Suprapubic skin (tissue), 3 donors: Measurements from ENCODE around the gene DDX31.

ENCODE experiments used
- EP300 ChIP-seq: sonication (generic); formaldehyde crosslinking; IDR thresholded peaks from one replicate; pipeline ENCODE4 v1.6.1; 2017; ENCODE audit warnings: antibody characterized with exemption
- TF ChIP-seq, protein P1 (sequence below), 2 donors: fragments of 200-600 bp in 1 of 2; fragments of 450-650 bp in 1 of 2; sonication (generic) in 1 of 2; IDR thresholded peaks; one replicate each; pipeline ENCODE4 v1.5.1; 2016 to 2019; ENCODE audit warnings: antibody characterized with exemption in 2 of 2, mild to moderate bottlenecking in 1 of 2, moderate library complexity in 1 of 2

DNA sequence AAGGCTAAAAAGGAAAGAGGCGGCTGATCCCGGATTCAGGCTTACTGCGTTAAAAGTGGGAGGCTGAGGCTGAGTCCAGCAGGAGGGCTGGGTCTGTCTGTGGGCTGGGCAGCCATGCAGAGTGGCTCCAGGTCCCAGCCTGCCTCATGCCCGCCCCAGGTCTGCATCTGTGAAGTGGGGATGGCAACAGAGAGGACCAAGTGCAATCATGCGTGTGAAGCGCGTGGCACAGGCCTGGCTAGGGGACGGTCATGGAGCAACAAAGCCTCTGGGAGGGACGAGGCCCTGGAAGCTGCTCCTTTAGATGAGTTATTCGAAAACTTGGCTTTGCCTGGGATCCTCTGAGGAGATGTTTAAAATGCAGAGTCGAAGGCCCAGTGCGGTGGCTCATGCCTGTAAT lies 117.7 kb downstream of the DDX31 start:
- TF ChIP-seq, protein P1, sequence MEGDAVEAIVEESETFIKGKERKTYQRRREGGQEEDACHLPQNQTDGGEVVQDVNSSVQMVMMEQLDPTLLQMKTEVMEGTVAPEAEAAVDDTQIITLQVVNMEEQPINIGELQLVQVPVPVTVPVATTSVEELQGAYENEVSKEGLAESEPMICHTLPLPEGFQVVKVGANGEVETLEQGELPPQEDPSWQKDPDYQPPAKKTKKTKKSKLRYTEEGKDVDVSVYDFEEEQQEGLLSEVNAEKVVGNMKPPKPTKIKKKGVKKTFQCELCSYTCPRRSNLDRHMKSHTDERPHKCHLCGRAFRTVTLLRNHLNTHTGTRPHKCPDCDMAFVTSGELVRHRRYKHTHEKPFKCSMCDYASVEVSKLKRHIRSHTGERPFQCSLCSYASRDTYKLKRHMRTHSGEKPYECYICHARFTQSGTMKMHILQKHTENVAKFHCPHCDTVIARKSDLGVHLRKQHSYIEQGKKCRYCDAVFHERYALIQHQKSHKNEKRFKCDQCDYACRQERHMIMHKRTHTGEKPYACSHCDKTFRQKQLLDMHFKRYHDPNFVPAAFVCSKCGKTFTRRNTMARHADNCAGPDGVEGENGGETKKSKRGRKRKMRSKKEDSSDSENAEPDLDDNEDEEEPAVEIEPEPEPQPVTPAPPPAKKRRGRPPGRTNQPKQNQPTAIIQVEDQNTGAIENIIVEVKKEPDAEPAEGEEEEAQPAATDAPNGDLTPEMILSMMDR (IDR thresholded peaks at IDR 0.05): no peak
- TF ChIP-seq EP300: no peak
